PC-3 (cell line): ENCODE results near the gene TP53RK. TPM values are rescaled to one million over a fixed set of nuclear protein-coding genes. Genes with fewer than 3 reads are reported as not detected.
A peak's percentile ranks its signal among the peaks of the same experiment; 100 is the strongest.

ENCODE experiments used
- ATAC-seq: fragments of 200-7000 bp; cut with Tn5 transposase; 2 replicates; pipeline ENCODE4 v1.9.1; 2020; ENCODE audit warnings: mild to moderate bottlenecking, moderate library complexity
- BruUV-seq: library from RNA; stranded (reverse); fragments of 400-500 nt; replicated peaks from 2 replicates; lab custom pipeline; 2021; lab: Mats Ljungman, UMichigan
- CTCF ChIA-PET: fragments of 300-600 bp; sonication (Branson Sonifier 250); formaldehyde crosslinking; loops from one replicate; lab custom pipeline; 2022; ENCODE audit warnings: antibody characterized with exemption; lab: Charles Lee
- POLR2A ChIA-PET: fragments of 300-600 bp; sonication (Branson Sonifier 250); formaldehyde crosslinking; loops from one replicate; lab custom pipeline; 2022; ENCODE audit warnings: antibody characterized with exemption; ENCODE audit not compliant: unreplicated experiment; lab: Charles Lee
- DNase-seq: peaks from one replicate; pipeline ENCODE4 v3.0.0-alpha.2; 2015
- H2AFZ ChIP-seq: fragments of 300-600 bp; sonication (generic); 2 replicates; pipeline ENCODE4 v1.6.0; 2016; ENCODE audit warnings: antibody characterized with exemption, low read length
- H3F3A ChIP-seq: fragments of 300-600 bp; sonication (generic); one replicate; pipeline ENCODE4 v1.6.0; 2017; ENCODE audit warnings: antibody characterized with exemption, low read length, control low read depth, mild to moderate bottlenecking; ENCODE audit not compliant: unreplicated experiment
- H3K27ac ChIP-seq: fragments of 300-600 bp; sonication (generic); 2 replicates; pipeline ENCODE4 v1.5.1; 2016; ENCODE audit warnings: mild to moderate bottlenecking, low read length
- H3K27me3 ChIP-seq: fragments of 300-600 bp; sonication (generic); 2 replicates; pipeline ENCODE4 v1.6.1; 2016; ENCODE audit warnings: low read length, mixed read lengths
- H3K36me3 ChIP-seq: fragments of 300-600 bp; sonication (generic); 2 replicates; pipeline ENCODE4 v1.6.1; 2016; ENCODE audit warnings: low read depth, mixed run types, low read length, mixed read lengths
- H3K4me1 ChIP-seq: fragments of 300-600 bp; sonication (generic); 2 replicates; pipeline ENCODE4 v1.5.1; 2016; ENCODE audit warnings: low read length; ENCODE audit not compliant: insufficient read depth
- H3K4me2 ChIP-seq: fragments of 300-600 bp; sonication (generic); 2 replicates; pipeline ENCODE4 v1.6.0; 2016; ENCODE audit warnings: low read length
- H3K4me3 ChIP-seq: fragments of 300-600 bp; sonication (generic); 2 replicates; pipeline ENCODE4 v1.5.1; 2016; ENCODE audit warnings: mild to moderate bottlenecking, low read length, mixed read lengths
- H3K79me2 ChIP-seq: fragments of 300-600 bp; sonication (generic); 2 replicates; pipeline ENCODE4 v1.6.1; 2017; ENCODE audit warnings: low read length, mixed read lengths
- H3K9ac ChIP-seq: fragments of 300-600 bp; sonication (generic); 2 replicates; pipeline ENCODE4 v1.6.0; 2016; ENCODE audit warnings: mild to moderate bottlenecking, low read length
- H3K9me2 ChIP-seq: fragments of 300-600 bp; sonication (generic); replicated peaks from 2 replicates; pipeline ENCODE4 v1.6.1; 2016; ENCODE audit warnings: mixed run types, low read length, mixed read lengths
- H3K9me3 ChIP-seq: fragments of 300-600 bp; sonication (generic); 2 replicates; pipeline ENCODE4 v1.6.1; 2016; ENCODE audit warnings: low read length, mixed read lengths
- H4K20me1 ChIP-seq: fragments of 300-600 bp; sonication (generic); 2 replicates; pipeline ENCODE4 v1.6.1; 2016; ENCODE audit warnings: low read length, mixed read lengths
- EZH2 ChIP-seq: fragments of 300-600 bp; sonication (generic); IDR thresholded peaks from one replicate; pipeline ENCODE4 v1.6.1; 2017; ENCODE audit warnings: antibody characterized with exemption, mild to moderate bottlenecking, low read length; ENCODE audit not compliant: unreplicated experiment
- EZH2phosphoT487 ChIP-seq: fragments of 300-600 bp; sonication (generic); IDR thresholded peaks from 2 replicates; pipeline ENCODE4 v1.6.1; 2018; ENCODE audit warnings: mild to moderate bottlenecking, antibody characterized with exemption, low read length, borderline replicate concordance
- intact Hi-C: fragments of 100-400 bp; cut with micrococcal nuclease; formaldehyde crosslinking; loops from 2 replicates; pipeline ENCODE4 v1.9.0; 2023
- total RNA-seq: library from RNA; depleted of rRNA; stranded (reverse); fragments of >200 nt; gene quantifications from 2 replicates; pipeline ENCODE4 v1.2.3, GENCODE V29; 2014
- TF ChIP-seq, protein P1 (sequence below): fragments of 300-600 bp; sonication (generic); conservative IDR thresholded peaks from 2 replicates; pipeline ENCODE4 v1.5.1; 2017; ENCODE audit warnings: antibody characterized with exemption, low read depth, mild to moderate bottlenecking, low read length

The TP53RK gene
- total RNA-seq, 1 experiment from 2014 or later, result 41.4 TPM

DNA sequence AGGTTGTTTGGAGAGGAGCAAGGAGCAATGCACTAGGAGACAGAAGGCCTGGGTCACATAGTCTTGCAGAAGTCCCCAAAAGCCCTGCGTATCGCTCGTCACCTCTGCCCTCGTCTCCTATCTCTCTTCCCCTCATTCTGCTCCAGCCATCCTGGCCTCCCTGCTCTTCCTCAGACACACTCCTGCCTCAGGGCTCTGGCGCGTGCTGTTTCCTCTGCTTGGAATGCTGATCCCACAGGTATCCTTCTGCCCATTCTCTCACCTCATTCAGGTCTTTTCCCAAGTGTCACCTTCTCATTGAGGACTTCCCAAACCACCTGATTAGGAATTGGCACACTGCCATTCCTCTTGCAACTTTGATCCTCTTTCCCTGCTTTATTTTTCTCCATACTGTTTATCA, 11.2 kb upstream of the TP53RK start:
- ChIA-PET CTCF (no interaction called here), POLR2A (no interaction called here)
- no peak overlapping the region for H3K4me3 ChIP-seq
- no peaks in the 10 kb centered on the region for H3K9me2 ChIP-seq
- no peaks in the 10 kb centered on the region for H3K36me3 ChIP-seq
- no peaks in the 10 kb centered on the region for H3K9me3 ChIP-seq
- no peak overlapping the region for H3K27ac ChIP-seq
- H3K4me1 ChIP-seq, result peaks cover 13% of the 10 kb centered on the region
- no peaks in the 10 kb centered on the region for H4K20me1 ChIP-seq
- TF ChIP-seq EZH2phosphoT487 (no peak), EZH2 (no peak)
- TF ChIP-seq, protein P1, sequence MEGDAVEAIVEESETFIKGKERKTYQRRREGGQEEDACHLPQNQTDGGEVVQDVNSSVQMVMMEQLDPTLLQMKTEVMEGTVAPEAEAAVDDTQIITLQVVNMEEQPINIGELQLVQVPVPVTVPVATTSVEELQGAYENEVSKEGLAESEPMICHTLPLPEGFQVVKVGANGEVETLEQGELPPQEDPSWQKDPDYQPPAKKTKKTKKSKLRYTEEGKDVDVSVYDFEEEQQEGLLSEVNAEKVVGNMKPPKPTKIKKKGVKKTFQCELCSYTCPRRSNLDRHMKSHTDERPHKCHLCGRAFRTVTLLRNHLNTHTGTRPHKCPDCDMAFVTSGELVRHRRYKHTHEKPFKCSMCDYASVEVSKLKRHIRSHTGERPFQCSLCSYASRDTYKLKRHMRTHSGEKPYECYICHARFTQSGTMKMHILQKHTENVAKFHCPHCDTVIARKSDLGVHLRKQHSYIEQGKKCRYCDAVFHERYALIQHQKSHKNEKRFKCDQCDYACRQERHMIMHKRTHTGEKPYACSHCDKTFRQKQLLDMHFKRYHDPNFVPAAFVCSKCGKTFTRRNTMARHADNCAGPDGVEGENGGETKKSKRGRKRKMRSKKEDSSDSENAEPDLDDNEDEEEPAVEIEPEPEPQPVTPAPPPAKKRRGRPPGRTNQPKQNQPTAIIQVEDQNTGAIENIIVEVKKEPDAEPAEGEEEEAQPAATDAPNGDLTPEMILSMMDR, result no peak
- H3K9ac ChIP-seq, result no peak overlapping the region
- no peaks in the 10 kb centered on the region for H3F3A ChIP-seq
- no peaks in the 10 kb centered on the region for H3K79me2 ChIP-seq
- no peaks in the 10 kb centered on the region for H3K27me3 ChIP-seq
- no peak overlapping the region for H2AFZ ChIP-seq
- DNase-seq (no peak), ATAC-seq (no peak)
- intact Hi-C loops, result no loop called here
- no TSS peak for BruUV-seq
- no peak overlapping the region for H3K4me2 ChIP-seq

DNA sequence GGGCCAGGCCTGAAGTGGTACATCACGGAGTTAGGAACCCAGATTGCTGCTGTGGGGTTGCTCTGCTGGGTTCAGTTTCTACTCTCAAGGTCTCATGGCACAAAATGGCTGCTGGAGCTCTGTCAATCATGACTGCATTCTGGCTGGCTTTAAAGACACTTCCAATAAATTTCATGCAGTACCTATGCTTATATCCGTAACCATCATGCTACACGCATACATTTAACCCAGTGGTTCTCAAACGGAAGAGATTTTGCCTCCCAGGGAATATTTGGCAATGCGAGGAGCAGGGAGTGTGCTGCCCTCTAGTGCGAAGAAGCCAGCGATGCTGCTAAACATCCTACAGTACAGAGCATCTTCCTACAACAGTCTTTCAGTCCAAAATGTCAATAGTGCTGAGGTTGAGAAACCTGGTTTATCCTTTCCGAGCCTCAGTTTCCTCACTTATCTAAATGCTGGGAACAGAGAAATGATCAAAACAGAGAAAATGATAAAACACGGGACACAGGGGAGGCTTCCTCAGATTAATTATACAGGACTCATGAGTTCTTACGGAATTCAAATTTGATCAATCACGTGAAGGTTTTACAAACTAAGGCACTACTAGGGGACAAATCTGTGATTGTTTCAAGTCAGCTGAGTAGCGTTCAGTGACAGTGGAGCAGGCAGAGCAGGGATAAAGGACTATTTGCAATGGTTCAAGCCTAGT, 10.6 kb upstream of the TP53RK start:
- peak; percentile 84 for ATAC-seq
- Histone ChIP-seq H3K9me3 (no peaks in the 10 kb centered on the region), H3K27me3 (no peaks in the 10 kb centered on the region), H2AFZ (peak overlapping the region; percentile 72), H4K20me1 (no peaks in the 10 kb centered on the region), H3K4me3 (no peak overlapping the region), H3K27ac (no peak overlapping the region), H3K9ac (no peak overlapping the region), H3K4me2 (peak overlapping the region; percentile 21; the same call in 1 of the 2 replicates), H3K4me1 (peaks cover 13% of the 10 kb centered on the region), H3K79me2 (no peaks in the 10 kb centered on the region), H3K36me3 (no peaks in the 10 kb centered on the region), H3F3A (no peaks in the 10 kb centered on the region), H3K9me2 (no peaks in the 10 kb centered on the region)
- TF ChIP-seq EZH2 (no peak), EZH2phosphoT487 (no peak)
- TF ChIP-seq, protein P1, result peak; percentile 96
- ChIA-PET POLR2A (no interaction called here), CTCF (no interaction called here)
- DNase-seq, result peak; percentile 72
- intact Hi-C loops, result loop anchor here (1.0 kb wide), 1 partner anchor 179 kb away; no protein-coding TSS in a partner anchor
- no TSS peak for BruUV-seq

DNA sequence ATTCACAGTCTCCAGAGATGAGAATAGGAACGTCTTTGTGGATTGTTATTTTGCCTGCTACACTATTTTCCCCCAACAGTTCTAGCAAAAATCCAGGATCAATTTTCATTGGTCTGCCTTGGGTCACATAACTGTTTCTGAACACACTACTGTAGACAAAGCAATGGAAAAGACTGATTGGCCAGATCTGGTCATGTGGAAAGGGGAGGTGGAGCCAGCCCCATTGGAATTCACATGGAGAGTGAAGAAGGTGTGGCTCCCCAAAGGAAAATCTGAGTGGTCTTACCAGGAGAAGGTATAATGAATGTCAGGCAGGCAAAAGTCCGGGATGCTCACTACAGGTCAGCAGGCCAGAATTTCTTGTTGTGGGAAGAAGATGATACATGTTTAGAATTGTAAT, 9.5 kb upstream of the TP53RK start:
- DNase-seq (peak; percentile 22), ATAC-seq (no peak)
- no peaks in the 10 kb centered on the region for H4K20me1 ChIP-seq
- ChIA-PET CTCF (no interaction called here), POLR2A (no interaction called here)
- H3K9me3 ChIP-seq, result no peaks in the 10 kb centered on the region
- H2AFZ ChIP-seq, result no peak overlapping the region
- H3K36me3 ChIP-seq, result no peaks in the 10 kb centered on the region
- H3K27me3 ChIP-seq, result no peaks in the 10 kb centered on the region
- H3K9me2 ChIP-seq, result no peaks in the 10 kb centered on the region
- no peak overlapping the region for H3K4me3 ChIP-seq
- H3K9ac ChIP-seq, result no peak overlapping the region
- no peak overlapping the region for H3K27ac ChIP-seq
- TF ChIP-seq, protein P1, result no peak
- TF ChIP-seq EZH2, result no peak
- no peak for TF ChIP-seq EZH2phosphoT487
- peaks cover 13% of the 10 kb centered on the region for H3K4me1 ChIP-seq
- H3K79me2 ChIP-seq, result no peaks in the 10 kb centered on the region
- intact Hi-C loops, result loop anchor here (1.0 kb wide), 1 partner anchor 177 kb away; no protein-coding TSS in a partner anchor
- H3F3A ChIP-seq, result no peaks in the 10 kb centered on the region
- H3K4me2 ChIP-seq, result no peak overlapping the region
- BruUV-seq, result no TSS peak
